ENCODE measurements around the gene PBX4.

DNA sequence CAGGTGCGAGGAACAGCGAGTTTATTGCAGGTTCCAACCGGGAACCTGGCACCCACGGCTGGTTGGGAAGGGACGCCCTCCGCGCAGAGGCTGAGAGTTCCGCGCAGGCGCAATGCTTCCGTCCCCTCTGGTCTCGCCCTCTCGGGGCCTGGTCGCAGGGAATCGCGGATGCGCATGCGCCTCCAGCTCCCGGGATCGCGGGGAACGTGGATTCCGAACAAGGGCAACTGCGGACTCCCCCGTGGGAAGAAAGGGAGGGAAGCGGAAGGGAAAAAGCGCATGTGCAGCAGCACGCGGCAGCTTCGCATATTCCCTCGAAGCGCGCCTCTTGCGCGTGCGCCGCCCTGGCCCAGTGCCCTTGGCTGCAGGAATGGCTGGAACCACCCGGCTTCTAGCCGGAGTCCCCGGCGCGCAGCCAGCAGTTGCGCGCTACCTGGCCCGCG lies 104.3 kb downstream of the PBX4 start:
- TF ChIP-seq, protein P1, sequence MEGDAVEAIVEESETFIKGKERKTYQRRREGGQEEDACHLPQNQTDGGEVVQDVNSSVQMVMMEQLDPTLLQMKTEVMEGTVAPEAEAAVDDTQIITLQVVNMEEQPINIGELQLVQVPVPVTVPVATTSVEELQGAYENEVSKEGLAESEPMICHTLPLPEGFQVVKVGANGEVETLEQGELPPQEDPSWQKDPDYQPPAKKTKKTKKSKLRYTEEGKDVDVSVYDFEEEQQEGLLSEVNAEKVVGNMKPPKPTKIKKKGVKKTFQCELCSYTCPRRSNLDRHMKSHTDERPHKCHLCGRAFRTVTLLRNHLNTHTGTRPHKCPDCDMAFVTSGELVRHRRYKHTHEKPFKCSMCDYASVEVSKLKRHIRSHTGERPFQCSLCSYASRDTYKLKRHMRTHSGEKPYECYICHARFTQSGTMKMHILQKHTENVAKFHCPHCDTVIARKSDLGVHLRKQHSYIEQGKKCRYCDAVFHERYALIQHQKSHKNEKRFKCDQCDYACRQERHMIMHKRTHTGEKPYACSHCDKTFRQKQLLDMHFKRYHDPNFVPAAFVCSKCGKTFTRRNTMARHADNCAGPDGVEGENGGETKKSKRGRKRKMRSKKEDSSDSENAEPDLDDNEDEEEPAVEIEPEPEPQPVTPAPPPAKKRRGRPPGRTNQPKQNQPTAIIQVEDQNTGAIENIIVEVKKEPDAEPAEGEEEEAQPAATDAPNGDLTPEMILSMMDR (IDR thresholded peaks at IDR 0.05), result no peak
- TF ChIP-seq POLR2A (IDR thresholded peaks at IDR 0.05), result no peak
